Kidney tubule cell (primary cell): ENCODE data around the gene MYH11.

Source experiments
- DNase-seq: peaks from one replicate; pipeline ENCODE4 v3.0.0-alpha.2; 2018; ENCODE audit warnings: low spot score

MYH11 gene

DNA sequence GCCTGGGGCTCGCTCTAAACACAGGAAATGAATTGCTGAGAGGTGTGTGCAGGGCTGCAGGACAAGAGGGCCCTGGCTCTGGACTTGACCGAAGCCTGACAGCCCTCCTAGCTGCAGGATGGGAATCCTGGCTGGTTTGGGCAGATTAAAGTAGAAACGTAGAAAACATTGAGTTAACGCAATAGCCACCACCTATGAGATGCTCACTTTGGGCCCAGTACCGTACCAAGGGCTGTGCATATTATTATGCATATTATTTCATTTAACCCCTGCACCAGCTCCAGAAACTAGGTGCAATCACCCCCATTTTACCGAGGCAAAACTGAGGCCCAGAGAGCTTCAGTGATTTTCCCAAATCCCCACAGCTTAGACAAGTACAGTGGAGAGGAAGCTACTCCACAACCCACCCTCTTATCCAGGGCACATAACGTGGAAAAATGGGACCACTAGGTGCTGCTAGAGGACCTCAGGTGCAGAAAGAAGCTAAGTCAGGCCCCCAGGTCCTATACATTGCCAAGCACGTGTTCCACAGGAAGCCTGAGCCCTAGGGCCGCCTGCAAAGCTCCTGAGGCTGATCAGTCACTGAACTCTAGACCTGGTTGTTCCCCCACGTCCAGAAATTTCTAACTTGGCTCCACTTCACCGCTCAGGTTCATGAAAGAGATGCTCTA lies 79.2 kb downstream of the MYH11 start:
- DNase-seq: peak; percentile 45

DNA sequence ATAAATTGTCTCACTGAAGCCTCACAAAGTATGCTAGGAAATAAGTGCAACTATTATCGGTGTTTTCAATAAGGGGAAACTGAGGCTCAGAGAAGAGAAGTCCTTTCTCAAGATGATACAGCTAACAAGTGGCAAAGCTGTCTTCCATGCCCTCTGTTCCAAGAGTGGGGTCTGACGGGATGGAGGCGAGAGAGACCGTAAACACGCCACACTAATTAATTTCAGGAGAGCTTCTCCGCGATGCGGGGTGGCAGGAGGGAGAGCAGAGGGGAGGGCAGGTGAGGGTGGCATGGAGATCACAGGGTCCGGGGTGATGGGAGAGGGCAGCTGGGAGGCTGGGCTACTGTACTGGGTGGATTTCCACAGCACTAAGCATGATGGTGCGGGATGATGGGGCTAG lies 80.3 kb downstream of the MYH11 start:
- DNase-seq: no peak

DNA sequence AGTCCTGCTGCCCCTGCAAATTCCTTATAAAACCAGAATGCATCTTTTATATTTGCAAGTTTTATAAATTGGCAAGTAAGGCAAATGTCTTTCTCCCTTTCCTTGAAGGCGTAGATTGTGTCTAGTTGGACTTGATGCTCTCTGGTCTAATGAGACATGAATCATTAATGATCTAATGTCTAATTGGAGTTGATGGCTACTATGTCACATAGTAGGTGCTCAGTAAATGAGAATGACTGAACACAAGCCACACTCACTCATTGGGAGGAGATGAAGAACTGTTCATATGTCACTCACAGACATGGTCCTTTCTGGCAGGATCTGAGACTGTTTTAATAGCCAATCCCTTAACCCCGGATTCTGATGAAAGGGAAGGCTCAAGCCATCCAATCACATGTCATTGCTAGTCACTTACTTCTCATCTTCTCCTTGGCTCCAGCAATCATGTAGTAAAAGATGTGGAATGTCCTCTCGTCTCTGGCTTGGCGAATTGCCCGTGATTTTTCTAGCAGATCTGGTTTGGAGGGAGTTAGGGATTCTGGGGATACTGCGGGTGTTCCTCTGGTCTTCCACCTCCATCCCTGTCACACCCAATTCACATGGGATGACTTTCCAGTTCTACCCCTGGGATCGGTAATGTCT lies 81.0 kb downstream of the MYH11 start:
- no peak for DNase-seq

DNA sequence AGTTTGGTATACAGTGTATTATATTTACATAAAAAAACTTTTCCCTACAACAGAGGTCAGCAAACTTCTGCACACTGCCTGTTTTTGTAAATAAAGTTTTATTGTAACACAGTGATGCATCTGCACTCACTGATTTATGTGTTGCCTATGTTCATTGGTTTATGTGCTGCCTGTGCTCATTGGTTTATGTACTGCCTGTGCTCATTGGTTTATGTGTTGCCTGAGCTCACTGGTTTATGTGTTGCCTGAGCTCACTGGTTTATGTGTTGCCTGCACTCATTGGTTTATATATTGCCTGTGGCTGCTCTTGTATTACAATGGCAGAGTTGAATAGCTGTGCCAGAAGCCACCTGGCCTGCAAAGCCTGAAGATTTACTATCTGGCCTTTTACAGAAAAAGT lies 81.6 kb downstream of the MYH11 start:
- DNase-seq: no peak

DNA sequence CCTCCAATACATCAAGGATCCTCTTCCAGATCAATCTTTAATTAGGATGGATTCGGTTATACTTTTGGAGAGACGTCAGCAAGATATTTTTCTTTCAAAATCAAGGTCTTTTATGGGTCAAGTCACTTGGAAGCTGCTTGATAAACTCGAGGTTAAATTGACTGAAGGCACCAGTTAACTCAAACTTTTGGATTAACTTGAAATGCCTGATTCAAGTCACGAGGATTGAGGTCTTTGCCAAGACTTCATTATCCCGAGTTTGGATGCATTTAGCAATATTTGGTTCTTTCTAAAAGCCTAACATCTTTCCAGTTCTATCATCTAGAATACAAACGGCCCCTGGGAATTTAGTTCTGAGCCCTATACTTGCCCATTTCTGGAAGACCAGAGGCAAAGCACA lies 82.9 kb downstream of the MYH11 start:
- no peak for DNase-seq

DNA sequence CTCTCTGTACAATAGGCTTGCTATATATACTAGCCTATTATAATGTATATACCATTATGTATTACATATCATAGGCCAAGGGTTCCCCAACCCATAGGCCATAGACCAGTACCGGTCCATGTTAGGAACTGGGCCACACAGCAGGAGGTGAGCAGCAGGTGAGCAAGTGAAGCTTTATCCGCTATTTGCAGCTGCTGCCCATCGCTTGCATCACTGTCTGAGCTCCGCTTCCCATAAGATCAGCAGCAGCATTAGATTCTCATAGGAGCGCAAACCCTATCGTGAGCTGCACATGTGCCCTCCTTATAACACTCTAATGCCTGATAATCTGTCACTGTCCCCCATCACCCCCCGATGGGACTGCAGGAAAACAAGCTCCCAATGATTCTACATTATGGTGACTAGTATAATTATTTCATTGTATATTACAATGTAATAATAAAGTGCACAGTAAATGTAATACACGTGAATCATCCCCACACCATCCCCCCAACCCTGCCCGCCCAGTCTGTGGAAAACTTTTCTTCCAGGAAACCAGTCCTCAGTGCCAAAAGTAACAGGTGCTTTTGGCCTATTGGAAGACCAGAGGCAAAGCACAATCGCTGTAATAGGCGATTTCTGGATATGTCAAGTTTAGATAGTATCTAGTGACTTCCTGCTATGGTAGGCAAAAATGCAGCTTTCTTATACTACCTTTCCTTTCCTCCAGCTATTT lies 84.1 kb downstream of the MYH11 start:
- DNase-seq: no peak

DNA sequence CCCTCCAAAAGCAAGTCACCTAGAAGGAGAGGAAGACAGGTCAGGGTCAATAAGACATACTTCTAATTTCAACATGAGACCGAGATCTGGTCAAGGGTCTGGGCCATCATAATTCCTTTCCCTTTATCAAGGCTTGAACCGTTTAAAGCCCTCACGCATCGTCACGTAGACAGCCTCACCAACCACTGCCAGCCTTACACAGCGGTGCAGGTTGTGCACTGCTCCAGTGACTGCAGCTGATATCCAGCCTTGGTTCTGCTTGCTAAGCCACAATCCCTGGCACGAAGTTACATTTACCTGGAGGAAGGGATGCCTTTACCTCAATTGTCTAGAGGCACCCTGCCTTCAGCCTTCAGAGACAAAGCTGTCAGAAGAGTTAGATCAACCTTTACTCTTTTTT lies 85.1 kb downstream of the MYH11 start:
- DNase-seq: no peak

DNA sequence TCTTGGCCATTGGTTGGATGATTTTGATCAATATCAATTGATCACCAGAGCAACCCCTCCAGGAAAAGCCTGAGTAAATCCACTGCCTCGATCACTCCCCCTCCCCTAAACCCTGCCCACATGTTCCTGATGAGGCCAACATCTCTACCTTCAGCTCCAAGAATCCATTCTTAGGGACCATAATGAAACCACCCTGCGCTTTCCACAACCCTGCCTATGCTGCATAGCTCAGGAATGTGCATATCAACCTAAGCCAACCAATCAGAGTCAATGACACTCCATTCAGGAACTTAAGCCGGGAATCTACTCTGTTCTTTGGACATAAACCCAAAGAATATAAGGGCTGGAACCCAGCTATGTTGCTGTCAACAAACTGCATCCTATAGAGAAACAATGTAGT lies 86.3 kb downstream of the MYH11 start:
- DNase-seq: no peak

DNA sequence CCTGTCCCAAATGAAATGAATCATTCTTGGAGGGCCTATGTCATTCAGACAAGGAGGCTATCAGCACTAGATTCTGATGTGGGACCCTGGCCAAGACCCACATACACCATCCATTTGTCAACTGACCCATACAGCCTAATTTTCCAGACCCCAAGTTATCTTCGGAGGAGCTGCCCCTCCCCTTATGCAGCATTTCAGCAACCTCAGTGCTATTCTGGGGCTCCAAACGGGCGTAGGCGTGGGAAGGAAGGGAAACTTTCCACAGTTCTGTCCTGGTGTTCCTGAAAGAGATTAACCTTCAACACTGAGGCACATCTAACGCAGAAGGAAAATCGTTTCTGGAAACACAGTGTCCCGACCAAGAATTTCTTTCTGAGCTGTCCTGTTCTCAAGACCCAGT lies 86.7 kb downstream of the MYH11 start:
- DNase-seq: no peak

DNA sequence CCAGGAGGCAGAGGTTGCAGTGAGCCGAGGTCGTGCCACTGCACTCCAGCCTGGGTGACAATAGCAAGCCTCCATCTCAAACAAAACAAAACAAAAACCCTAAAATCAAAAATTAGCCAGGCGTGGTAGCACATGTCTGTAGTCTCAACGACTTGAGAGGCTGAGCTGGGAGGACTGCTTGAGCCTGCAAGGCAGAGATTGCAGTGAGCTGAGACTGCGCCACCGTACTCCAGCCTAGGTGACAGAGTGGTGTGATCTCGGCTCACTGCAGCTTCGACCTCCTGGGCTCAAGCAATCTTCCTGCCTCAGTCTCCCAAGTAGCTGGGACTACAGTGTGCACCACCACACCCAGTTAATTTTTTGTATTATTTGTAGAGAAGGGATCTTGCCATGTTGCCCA lies 87.6 kb downstream of the MYH11 start:
- no peak for DNase-seq

DNA sequence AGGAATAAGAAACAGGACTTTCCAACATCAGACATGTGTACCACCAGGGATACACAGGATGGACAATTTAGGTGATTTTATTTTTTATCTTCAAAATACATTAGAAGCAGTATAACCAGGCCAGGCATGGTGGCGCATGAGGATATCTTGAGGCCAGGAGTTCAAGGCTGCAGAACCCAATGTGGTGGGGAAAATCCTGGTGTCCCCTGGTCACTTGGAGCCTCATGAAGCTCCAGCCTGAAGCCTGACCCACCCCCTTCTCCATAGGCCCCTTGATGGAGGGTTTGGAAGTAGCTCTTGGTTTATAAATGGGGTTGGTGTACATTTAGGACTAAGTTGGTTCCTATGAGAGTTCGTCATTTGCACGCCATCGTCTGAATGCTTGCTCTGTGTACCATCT lies 88.6 kb downstream of the MYH11 start:
- no peak for DNase-seq

DNA sequence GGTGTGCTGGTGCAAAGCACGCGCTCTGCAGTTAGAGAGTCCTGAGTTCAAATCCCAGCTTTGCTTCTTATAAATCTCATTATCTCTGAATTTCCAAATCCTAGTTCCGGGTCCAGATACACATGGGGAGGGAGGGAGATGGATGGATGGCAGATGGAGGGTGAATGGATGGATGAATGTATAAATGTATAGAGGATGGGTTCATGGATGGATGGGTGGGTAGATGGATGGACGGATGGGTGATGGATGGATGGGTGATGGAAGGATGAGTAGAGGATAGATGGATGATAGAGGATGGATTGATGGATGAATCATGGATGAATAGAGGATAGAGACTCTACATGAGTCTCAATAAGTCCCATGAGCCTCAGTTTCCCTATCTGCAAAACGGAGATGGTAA lies 89.9 kb downstream of the MYH11 start:
- no peak for DNase-seq

DNA sequence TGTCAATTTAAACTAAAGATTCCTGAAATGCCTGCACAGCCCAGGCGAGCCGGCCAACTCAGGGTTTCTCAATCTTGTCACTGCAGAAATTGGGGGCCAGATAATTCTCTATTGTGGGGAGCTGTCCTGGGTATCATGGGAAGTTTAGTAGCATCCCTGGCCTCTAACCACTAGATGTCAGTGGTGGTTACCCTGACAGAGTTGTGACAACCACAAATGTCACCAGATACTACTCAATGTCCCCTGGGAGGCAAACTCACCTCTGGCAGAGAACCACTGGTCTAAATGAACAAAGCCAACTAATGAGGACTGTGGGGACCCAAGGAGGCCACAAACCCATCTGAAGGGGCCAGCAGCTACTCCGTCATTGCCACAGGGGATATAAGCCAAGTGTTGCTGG lies 90.9 kb downstream of the MYH11 start:
- DNase-seq: peak; percentile 44

DNA sequence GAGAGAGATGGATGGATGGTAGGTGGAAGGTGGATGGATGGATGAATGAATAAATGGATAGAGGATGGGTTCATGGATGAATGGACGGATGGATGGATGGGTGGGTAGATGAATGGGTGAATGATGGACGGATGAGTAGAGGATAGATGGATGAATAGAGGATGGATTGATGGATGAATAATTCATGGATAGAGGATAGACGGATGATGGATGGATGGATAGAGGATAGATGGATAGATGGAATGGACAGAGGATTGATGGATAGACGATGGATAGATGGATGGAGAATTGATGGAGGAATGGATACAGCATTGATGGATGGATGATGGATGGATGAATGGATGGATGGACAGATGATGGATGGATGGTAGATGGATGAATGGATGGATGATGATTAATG lies 91.7 kb downstream of the MYH11 start:
- no peak for DNase-seq

DNA sequence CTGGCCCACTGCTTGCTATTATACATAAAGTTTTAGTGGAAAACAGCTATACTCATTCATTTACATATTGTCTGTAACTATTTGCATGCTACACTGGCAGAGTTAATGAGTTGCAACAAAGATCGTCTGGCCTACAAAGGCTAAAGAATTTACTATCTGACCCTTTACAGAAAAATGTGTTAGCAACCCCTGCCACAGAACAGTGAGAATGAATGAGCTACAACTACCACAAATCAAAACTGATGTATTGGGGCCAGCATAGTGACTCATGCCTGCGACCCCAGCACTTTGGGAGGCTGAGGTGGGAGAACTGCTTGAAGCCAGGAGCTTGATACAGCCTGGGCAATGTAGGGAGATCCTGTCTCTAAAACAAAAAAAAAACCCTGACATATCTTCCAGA lies 92.7 kb downstream of the MYH11 start:
- no peak for DNase-seq

DNA sequence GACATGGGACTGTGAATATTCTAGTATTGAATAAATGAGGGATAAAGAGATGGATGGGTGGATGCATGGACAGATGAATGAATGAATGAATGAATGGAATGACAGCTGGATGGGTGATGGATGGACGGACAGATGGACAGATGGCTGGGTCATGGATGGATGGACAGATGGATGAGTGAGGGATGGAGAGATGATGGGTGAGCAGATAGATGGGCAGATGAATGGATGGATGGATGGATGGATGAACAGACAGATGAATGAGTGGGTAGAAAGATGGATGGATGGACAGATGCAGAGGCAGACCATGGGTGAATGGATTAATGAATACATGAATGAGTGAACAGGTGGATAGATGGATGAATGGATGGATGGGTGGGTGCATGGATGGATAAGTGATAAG lies 96.7 kb downstream of the MYH11 start:
- no peak for DNase-seq

DNA sequence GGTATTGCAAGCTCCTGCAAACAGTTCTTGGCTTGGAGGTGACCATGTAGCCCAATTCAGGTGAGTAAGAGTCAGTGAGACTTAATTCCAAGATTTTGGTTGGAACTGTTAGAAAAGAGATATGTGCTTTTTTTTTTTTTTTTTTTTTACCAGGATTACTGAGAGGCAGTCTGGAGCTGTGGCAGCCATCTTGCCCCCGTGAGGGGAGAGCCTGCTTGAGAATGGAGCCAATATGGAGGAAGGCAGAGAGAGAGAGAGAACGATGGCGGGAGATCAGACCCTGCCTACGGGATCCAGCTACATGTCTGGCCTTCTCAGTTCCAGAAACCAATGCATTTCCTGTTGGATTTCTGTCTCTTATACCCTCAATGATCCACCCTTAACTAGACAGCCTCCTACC lies 97.8 kb downstream of the MYH11 start:
- DNase-seq: no peak

DNA sequence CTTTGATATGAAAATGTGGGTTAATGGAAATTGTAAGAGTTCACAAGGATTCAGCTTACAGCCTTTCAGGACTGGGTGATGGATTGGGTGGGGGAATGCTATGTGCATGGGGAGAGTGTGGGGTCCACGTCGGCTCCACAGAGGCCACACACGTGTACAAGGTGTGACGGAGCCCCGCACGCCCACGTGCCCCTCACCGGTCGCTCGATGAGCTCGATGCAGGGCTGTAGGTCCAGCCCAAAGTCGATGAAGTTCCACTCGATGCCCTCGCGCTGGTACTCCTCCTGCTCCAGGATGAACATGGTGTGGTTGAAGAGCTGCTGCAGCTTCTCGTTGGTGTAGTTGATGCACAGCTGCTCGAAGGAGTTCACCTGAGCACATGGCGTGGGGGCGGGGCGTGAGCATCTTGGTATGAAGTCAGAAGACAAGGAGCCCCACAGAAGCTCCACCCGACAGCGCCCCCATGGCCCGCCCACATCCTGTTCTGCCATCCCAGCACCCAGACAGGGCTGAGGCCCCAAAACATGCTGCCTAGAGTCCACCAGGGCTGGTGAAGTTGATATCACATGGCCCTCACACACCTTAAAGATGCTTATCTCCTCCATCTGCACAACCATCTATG lies 99.1 kb downstream of the MYH11 start:
- DNase-seq: no peak

DNA sequence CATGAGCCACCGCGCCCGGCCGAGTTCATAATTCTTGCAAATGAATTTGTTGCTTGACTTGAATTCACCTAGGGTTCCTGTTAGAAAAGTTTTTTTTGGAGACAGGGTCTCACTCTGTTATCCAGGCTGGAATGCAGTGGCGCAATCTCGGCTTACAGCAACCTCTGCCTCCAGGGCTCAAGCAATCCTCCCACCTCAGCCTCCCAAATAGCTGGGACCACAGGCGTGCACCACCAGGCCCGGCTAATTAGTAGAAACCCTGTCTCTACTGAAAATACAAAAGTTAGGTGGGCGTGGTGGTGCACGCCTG lies 99.8 kb downstream of the MYH11 start:
- DNase-seq: no peak

DNA sequence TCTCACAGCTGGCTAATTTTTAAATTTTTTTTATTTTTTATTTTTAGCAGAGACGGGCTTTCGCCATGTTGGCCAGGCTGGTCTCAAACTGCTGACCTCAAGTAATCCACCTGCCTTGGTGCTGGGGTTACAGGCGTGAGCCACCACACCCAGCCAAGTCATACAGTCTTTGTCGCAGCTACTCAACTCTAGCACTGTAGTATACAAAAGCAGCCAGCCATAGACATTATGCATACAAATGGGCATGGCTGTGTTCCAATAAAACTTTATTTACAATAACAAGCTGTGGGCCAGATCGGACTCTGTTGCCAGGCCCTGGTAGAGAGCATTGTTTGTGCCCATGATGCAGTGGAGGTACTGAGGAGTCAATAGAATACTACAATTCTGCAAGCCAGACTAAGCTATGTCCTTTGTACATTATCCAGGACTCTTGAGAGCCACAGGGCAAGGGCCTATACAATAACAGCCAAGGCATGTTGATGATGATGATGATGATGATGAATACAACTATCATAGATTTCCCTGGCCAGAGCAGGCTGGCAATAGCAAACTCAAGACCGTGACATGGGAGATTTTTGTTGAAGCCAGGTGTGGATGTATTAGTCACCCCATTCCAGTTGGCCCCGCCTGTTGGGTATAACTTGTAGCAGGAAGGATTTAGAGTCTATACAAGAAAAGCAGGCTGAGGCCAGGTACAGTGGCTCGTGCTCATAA lies 101.8 kb downstream of the MYH11 start:
- DNase-seq: peak; percentile 21

DNA sequence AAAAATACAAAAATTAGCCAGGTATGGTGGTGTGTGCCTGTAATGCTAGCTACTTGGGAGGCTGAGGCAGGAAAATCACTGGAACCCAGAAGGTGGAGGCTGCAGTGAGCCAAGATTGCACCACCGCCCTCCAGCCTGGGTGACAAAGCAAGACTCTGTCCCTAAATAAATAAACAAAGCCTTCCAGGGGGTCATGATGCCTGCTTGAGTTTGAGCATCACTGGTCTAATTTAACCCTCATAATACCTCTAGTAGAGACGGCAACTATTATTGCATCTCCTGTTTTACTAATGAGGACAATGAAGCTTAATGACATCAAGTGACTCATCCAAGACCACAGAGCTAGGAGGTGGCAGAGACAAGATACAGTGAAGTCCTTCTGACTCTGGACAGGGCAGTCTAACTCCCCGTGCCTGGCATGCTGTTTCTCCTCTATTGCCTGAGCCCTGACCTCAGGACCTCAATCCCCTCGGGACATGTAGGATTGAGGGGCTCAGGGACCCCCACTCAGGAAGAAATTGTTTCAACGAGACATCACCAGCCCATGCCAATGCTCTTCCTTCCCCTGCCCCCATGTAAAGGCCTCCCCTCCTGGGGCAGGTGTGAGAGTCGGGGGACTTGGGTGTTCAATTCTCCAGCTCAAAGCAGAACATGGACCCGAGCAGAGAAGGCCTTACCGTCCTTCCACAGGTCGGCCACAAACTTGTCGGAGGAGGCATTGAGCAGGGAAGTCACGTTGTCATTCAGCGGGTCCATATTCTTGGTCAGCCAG lies 103.9 kb downstream of the MYH11 start:
- no peak for DNase-seq

DNA sequence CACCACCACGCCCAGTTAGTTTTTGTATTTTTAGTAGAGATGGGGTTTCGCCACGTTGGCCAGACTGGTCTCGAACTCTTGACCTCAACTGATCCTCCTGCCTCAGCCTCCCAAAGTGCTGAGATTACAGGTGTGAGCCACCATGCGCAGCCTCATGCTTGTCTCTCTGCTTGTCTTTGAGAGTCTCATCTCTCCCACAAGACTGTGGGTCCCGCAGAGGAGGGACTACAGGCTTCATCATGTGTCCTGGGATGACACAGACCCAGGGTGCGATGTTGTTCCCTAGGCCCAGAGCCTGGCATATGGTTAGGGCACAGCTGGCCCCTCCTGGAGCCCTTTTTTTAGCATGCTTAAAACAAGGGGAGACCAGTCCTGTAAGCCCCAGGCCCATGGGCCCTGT lies 104.9 kb downstream of the MYH11 start:
- no peak for DNase-seq
